GM23338 (cell line): Measurements from ENCODE around the gene KREMEN2. TPM values are rescaled to one million over a fixed set of nuclear protein-coding genes. Genes with fewer than 3 reads are reported as not detected.

Source experiments
- EZH2 ChIP-seq: fragments of 200-600 bp; sonication (generic); IDR thresholded peaks from one replicate; pipeline ENCODE4 v1.8.0; 2017; ENCODE audit warnings: antibody characterized with exemption, mild to moderate bottlenecking, low read depth; ENCODE audit not compliant: unreplicated experiment
- NANOG ChIP-seq: IDR thresholded peaks from 2 replicates; pipeline ENCODE4 v1.6.1; 2016; ENCODE audit warnings: antibody characterized with exemption, borderline replicate concordance
- POLR2AphosphoS5 ChIP-seq: IDR thresholded peaks from 2 replicates; pipeline ENCODE4 v1.6.1; 2016; ENCODE audit warnings: antibody characterized with exemption, low read depth
- ZNF114 ChIP-seq: fragments of 250-450 bp; sonication (Bioruptor Pico); IDR thresholded peaks from 2 replicates; pipeline ENCODE4 v1.5.0; 2020; ENCODE audit warnings: mild to moderate bottlenecking, moderate library complexity
- polyA plus RNA-seq: library from polyadenylated mRNA; unstranded; fragments of >200 nt; fragmentation: Nextera tagmentation; extraction: Ambion mirVana; gene quantifications from 2 replicates; pipeline ENCODE4 v1.2.1, GENCODE V29; 2016
- total RNA-seq: library from RNA; depleted of rRNA; stranded (reverse); fragments of >200 nt; shearing (Covaris generic); gene quantifications from 2 replicates; pipeline ENCODE4 v1.2.3, GENCODE V29; 2014
- TF ChIP-seq, protein P1 (sequence below): fragments of 250-450 bp; sonication (Bioruptor Pico); IDR thresholded peaks from 2 replicates; pipeline ENCODE4 v1.5.0; 2020; ENCODE audit warnings: mild to moderate bottlenecking, moderate library complexity
- TF ChIP-seq, protein P2 (sequence below): IDR thresholded peaks from 2 replicates; pipeline ENCODE4 v1.6.1; 2016; ENCODE audit warnings: antibody characterized with exemption
- TF ChIP-seq, protein P3 (sequence below): IDR thresholded peaks from one replicate; pipeline ENCODE4 v1.6.1; 2018; ENCODE audit warnings: antibody characterized with exemption; ENCODE audit not compliant: unreplicated experiment

Gene KREMEN2
- total and polyA plus RNA-seq, 2 experiments from 2014 or later: 4.9 to 16.1 TPM

DNA sequence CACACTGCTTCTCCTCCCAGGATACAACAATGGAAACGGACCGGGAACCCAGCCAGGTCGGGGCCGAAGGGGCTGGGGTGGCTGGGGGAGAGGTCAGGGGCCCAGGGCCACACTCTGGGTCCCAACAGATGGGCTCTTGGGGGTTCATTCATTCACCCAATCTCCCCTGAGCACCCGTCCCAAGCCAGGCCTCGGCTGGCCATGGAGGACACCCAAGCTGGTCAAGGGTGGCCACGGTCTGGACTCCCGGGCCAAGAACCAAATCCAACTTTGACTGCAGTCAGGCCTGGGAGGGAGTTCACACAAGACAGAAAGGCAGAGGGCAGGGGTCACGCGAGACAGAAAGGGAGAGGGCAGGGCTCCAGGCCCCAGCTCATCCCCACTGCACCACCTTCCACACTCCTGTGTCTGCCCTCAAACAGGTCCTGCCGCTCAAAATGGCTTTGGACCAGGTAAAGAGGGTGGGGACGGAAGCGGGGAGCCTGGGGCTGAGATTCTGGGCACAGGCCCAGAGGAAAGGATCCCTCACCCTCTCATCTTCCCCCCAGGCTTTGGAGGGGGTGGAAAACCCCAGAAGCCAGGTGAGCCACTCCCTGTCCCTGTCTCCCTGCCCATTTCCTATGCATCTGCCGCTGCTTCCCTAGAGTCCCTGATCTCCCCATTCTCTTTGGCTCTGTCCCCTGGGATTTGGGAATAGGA, 28.5 kb downstream of the KREMEN2 start (continued):
- TF ChIP-seq, protein P1, sequence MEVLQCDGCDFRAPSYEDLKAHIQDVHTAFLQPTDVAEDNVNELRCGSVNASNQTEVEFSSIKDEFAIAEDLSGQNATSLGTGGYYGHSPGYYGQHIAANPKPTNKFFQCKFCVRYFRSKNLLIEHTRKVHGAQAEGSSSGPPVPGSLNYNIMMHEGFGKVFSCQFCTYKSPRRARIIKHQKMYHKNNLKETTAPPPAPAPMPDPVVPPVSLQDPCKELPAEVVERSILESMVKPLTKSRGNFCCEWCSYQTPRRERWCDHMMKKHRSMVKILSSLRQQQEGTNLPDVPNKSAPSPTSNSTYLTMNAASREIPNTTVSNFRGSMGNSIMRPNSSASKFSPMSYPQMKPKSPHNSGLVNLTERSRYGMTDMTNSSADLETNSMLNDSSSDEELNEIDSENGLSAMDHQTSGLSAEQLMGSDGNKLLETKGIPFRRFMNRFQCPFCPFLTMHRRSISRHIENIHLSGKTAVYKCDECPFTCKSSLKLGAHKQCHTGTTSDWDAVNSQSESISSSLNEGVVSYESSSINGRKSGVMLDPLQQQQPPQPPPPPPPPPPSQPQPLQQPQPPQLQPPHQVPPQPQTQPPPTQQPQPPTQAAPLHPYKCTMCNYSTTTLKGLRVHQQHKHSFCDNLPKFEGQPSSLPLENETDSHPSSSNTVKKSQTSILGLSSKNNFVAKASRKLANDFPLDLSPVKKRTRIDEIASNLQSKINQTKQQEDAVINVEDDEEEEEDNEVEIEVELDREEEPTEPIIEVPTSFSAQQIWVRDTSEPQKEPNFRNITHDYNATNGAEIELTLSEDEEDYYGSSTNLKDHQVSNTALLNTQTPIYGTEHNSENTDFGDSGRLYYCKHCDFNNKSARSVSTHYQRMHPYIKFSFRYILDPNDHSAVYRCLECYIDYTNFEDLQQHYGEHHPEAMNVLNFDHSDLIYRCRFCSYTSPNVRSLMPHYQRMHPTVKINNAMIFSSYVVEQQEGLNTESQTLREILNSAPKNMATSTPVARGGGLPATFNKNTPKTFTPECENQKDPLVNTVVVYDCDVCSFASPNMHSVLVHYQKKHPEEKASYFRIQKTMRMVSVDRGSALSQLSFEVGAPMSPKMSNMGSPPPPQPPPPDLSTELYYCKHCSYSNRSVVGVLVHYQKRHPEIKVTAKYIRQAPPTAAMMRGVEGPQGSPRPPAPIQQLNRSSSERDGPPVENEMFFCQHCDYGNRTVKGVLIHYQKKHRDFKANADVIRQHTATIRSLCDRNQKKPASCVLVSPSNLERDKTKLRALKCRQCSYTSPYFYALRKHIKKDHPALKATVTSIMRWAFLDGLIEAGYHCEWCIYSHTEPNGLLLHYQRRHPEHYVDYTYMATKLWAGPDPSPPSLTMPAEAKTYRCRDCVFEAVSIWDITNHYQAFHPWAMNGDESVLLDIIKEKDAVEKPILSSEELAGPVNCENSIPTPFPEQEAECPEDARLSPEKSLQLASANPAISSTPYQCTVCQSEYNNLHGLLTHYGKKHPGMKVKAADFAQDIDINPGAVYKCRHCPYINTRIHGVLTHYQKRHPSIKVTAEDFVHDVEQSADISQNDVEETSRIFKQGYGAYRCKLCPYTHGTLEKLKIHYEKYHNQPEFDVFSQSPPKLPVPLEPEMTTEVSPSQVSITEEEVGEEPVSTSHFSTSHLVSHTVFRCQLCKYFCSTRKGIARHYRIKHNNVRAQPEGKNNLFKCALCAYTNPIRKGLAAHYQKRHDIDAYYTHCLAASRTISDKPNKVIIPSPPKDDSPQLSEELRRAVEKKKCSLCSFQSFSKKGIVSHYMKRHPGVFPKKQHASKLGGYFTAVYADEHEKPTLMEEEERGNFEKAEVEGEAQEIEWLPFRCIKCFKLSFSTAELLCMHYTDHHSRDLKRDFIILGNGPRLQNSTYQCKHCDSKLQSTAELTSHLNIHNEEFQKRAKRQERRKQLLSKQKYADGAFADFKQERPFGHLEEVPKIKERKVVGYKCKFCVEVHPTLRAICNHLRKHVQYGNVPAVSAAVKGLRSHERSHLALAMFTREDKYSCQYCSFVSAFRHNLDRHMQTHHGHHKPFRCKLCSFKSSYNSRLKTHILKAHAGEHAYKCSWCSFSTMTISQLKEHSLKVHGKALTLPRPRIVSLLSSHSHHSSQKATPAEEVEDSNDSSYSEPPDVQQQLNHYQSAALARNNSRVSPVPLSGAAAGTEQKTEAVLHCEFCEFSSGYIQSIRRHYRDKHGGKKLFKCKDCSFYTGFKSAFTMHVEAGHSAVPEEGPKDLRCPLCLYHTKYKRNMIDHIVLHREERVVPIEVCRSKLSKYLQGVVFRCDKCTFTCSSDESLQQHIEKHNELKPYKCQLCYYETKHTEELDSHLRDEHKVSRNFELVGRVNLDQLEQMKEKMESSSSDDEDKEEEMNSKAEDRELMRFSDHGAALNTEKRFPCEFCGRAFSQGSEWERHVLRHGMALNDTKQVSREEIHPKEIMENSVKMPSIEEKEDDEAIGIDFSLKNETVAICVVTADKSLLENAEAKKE (CRISPR knock-in tag): no peak
- TF ChIP-seq, protein P2, sequence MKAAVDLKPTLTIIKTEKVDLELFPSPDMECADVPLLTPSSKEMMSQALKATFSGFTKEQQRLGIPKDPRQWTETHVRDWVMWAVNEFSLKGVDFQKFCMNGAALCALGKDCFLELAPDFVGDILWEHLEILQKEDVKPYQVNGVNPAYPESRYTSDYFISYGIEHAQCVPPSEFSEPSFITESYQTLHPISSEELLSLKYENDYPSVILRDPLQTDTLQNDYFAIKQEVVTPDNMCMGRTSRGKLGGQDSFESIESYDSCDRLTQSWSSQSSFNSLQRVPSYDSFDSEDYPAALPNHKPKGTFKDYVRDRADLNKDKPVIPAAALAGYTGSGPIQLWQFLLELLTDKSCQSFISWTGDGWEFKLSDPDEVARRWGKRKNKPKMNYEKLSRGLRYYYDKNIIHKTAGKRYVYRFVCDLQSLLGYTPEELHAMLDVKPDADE: no peak
- no peak for TF ChIP-seq NANOG
- TF ChIP-seq ZNF114: no peak
- TF ChIP-seq, protein P3, sequence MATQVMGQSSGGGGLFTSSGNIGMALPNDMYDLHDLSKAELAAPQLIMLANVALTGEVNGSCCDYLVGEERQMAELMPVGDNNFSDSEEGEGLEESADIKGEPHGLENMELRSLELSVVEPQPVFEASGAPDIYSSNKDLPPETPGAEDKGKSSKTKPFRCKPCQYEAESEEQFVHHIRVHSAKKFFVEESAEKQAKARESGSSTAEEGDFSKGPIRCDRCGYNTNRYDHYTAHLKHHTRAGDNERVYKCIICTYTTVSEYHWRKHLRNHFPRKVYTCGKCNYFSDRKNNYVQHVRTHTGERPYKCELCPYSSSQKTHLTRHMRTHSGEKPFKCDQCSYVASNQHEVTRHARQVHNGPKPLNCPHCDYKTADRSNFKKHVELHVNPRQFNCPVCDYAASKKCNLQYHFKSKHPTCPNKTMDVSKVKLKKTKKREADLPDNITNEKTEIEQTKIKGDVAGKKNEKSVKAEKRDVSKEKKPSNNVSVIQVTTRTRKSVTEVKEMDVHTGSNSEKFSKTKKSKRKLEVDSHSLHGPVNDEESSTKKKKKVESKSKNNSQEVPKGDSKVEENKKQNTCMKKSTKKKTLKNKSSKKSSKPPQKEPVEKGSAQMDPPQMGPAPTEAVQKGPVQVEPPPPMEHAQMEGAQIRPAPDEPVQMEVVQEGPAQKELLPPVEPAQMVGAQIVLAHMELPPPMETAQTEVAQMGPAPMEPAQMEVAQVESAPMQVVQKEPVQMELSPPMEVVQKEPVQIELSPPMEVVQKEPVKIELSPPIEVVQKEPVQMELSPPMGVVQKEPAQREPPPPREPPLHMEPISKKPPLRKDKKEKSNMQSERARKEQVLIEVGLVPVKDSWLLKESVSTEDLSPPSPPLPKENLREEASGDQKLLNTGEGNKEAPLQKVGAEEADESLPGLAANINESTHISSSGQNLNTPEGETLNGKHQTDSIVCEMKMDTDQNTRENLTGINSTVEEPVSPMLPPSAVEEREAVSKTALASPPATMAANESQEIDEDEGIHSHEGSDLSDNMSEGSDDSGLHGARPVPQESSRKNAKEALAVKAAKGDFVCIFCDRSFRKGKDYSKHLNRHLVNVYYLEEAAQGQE: no peak
- no peak for TF ChIP-seq EZH2
- TF ChIP-seq POLR2AphosphoS5: no peak
